K562 (cell line): ENCODE measurements around the gene ARMH1. TPM values are rescaled to one million over a fixed set of nuclear protein-coding genes. Genes with fewer than 3 reads are reported as not detected.
A peak's percentile ranks its signal among the peaks of the same experiment; 100 is the strongest.

Experiments
- NFYB ChIP-seq: IDR thresholded peaks from 2 replicates; pipeline ENCODE4 v1.6.1; 2011; ENCODE audit warnings: mild to moderate bottlenecking, moderate library complexity; ENCODE audit not compliant: insufficient read length; ENCODE audit errors: extremely low read depth
- ZBTB49 ChIP-seq: sonication (generic); formaldehyde crosslinking; IDR thresholded peaks from 2 replicates; pipeline ENCODE4 v1.8.0; 2022; ENCODE audit warnings: missing genetic modification reagents, mild to moderate bottlenecking, borderline replicate concordance
- ZNF583 ChIP-seq: fragments of 250-450 bp; sonication (Bioruptor Pico); IDR thresholded peaks from 2 replicates; pipeline ENCODE4 v1.4.0; 2020
- ZNF695 ChIP-seq: fragments of 450-650 bp; formaldehyde crosslinking; IDR thresholded peaks from 2 replicates; pipeline ENCODE4 v1.4.0; 2020; ENCODE audit warnings: mild to moderate bottlenecking, moderate library complexity
- polyA plus RNA-seq, 8 experiments: library from polyadenylated mRNA; depleted of rRNA in 4 of 8; stranded (reverse) in 5 of 8; unstranded in 3 of 8; fragments of >200 nt; fragmentation: Nextera tagmentation in 2 of 8; fragmentation: Illumina TruSeq in 1 of 8; extraction: Ambion mirVana in 2 of 8; extraction: Trizol in 1 of 8; gene quantifications; 2 replicates each; pipeline versions ENCODE4 v1.2.1 to v1.2.3, GENCODE V29; 2011 to 2014; ENCODE audit warnings: inconsistent platforms in 1 of 8, missing spikeins in 1 of 8
- total RNA-seq, 7 experiments: library from RNA; depleted of rRNA in 6 of 7; stranded (reverse); fragments of >200 nt in 6 of 7; fragmentation: Illumina TruSeq in 2 of 7; extraction: Trizol in 2 of 7; gene quantifications; 2 replicates each; pipeline versions ENCODE4 v1.2.1 to v1.2.3, GENCODE V29; 2011 to 2021; ENCODE audit warnings: low replicate concordance in 1 of 7
- TF ChIP-seq, protein P1 (sequence below): fragments of 450-650 bp; IDR thresholded peaks from 2 replicates; pipeline ENCODE4 v1.6.1; 2016; ENCODE audit warnings: missing biosample characterization, missing genetic modification characterization
- TF ChIP-seq, protein P2 (sequence below), 2 experiments: fragments of 200-800 bp in 1 of 2; sonication (Bioruptor generic) in 1 of 2; sonication (generic) in 1 of 2; formaldehyde crosslinking in 1 of 2; IDR thresholded peaks in 1 of 2; conservative IDR thresholded peaks in 1 of 2; 2 replicates each; pipeline versions ENCODE4 v1.5.0 to v1.6.1; 2016 to 2020; ENCODE audit warnings: missing compliant biosample characterization in 1 of 2, missing genetic modification characterization in 1 of 2, missing genetic modification reagents in 1 of 2
- TF ChIP-seq, protein P3 (sequence below): fragments of 250-450 bp; sonication (Bioruptor Pico); IDR thresholded peaks from 2 replicates; pipeline ENCODE4 v1.4.0; 2020
- TF ChIP-seq, protein P4 (sequence below), 2 experiments: fragments of 450-650 bp; formaldehyde crosslinking in 1 of 2; IDR thresholded peaks; 2 replicates each; pipeline versions ENCODE4 v1.4.0 to v1.6.1; 2014 to 2020; ENCODE audit warnings: mild to moderate bottlenecking in 2 of 2, borderline replicate concordance in 1 of 2, low read depth in 1 of 2
- TF ChIP-seq, protein P5 (sequence below), 2 experiments: IDR thresholded peaks; 2 replicates each; pipeline ENCODE4 v1.6.1; 2011; ENCODE audit warnings: borderline replicate concordance in 1 of 2, control low read depth in 1 of 2, low read depth in 1 of 2, low read length in 1 of 2, mild to moderate bottlenecking in 1 of 2, mixed read lengths in 1 of 2, moderate library complexity in 1 of 2; ENCODE audit not compliant: insufficient read depth in 1 of 2, insufficient read length in 1 of 2, poor library complexity in 1 of 2, severe bottlenecking in 1 of 2; ENCODE audit errors: extremely low read depth in 1 of 2

Gene ARMH1
- total and polyA plus RNA-seq, 9 of the 15 experiments (the other 6 are each of a cell fraction or from before 2014, with no cell fraction given) = 0.41 TPM; not detected in 8

GRCh38 chr1:44714944-44715571 lies 40.5 kb downstream of the ARMH1 start (continued):
- TF ChIP-seq ZNF583 (CRISPR knock-in tag) (no peak), ZBTB49 (CRISPR knock-in tag) (no peak), ZNF695 (CRISPR knock-in tag) (no peak), NFYB (no peak)
- TF ChIP-seq, protein P1, sequence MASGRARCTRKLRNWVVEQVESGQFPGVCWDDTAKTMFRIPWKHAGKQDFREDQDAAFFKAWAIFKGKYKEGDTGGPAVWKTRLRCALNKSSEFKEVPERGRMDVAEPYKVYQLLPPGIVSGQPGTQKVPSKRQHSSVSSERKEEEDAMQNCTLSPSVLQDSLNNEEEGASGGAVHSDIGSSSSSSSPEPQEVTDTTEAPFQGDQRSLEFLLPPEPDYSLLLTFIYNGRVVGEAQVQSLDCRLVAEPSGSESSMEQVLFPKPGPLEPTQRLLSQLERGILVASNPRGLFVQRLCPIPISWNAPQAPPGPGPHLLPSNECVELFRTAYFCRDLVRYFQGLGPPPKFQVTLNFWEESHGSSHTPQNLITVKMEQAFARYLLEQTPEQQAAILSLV (tag) = no peak
- TF ChIP-seq, protein P2, sequence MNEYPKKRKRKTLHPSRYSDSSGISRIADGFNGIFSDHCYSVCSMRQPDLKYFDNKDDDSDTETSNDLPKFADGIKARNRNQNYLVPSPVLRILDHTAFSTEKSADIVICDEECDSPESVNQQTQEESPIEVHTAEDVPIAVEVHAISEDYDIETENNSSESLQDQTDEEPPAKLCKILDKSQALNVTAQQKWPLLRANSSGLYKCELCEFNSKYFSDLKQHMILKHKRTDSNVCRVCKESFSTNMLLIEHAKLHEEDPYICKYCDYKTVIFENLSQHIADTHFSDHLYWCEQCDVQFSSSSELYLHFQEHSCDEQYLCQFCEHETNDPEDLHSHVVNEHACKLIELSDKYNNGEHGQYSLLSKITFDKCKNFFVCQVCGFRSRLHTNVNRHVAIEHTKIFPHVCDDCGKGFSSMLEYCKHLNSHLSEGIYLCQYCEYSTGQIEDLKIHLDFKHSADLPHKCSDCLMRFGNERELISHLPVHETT (CRISPR knock-in tag; conservative IDR thresholded peaks at IDR 0.05 in 1 of 2, IDR thresholded peaks at IDR 0.05 in 1 of 2) = no peak
- TF ChIP-seq, protein P3, sequence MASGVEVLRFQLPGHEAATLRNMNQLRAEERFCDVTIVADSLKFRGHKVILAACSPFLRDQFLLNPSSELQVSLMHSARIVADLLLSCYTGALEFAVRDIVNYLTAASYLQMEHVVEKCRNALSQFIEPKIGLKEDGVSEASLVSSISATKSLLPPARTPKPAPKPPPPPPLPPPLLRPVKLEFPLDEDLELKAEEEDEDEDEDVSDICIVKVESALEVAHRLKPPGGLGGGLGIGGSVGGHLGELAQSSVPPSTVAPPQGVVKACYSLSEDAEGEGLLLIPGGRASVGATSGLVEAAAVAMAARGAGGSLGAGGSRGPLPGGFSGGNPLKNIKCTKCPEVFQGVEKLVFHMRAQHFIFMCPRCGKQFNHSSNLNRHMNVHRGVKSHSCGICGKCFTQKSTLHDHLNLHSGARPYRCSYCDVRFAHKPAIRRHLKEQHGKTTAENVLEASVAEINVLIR (CRISPR knock-in tag) = no peak
- TF ChIP-seq, protein P4, sequence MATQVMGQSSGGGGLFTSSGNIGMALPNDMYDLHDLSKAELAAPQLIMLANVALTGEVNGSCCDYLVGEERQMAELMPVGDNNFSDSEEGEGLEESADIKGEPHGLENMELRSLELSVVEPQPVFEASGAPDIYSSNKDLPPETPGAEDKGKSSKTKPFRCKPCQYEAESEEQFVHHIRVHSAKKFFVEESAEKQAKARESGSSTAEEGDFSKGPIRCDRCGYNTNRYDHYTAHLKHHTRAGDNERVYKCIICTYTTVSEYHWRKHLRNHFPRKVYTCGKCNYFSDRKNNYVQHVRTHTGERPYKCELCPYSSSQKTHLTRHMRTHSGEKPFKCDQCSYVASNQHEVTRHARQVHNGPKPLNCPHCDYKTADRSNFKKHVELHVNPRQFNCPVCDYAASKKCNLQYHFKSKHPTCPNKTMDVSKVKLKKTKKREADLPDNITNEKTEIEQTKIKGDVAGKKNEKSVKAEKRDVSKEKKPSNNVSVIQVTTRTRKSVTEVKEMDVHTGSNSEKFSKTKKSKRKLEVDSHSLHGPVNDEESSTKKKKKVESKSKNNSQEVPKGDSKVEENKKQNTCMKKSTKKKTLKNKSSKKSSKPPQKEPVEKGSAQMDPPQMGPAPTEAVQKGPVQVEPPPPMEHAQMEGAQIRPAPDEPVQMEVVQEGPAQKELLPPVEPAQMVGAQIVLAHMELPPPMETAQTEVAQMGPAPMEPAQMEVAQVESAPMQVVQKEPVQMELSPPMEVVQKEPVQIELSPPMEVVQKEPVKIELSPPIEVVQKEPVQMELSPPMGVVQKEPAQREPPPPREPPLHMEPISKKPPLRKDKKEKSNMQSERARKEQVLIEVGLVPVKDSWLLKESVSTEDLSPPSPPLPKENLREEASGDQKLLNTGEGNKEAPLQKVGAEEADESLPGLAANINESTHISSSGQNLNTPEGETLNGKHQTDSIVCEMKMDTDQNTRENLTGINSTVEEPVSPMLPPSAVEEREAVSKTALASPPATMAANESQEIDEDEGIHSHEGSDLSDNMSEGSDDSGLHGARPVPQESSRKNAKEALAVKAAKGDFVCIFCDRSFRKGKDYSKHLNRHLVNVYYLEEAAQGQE (IDR thresholded peaks at IDR 0.05; ENCODE audit: borderline replicate concordance) = peak; percentile 37; the same call in 1 of the 2 replicates
- TF ChIP-seq, protein P4 (CRISPR knock-in tag; IDR thresholded peaks at IDR 0.05; ENCODE audit: low read depth) = no peak
- TF ChIP-seq, protein P5, sequence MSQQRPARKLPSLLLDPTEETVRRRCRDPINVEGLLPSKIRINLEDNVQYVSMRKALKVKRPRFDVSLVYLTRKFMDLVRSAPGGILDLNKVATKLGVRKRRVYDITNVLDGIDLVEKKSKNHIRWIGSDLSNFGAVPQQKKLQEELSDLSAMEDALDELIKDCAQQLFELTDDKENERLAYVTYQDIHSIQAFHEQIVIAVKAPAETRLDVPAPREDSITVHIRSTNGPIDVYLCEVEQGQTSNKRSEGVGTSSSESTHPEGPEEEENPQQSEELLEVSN (IDR thresholded peaks at IDR 0.05; ENCODE audit: borderline replicate concordance in 1 of 2, extremely low read depth in 1 of 2, insufficient read depth in 1 of 2, insufficient read length in 1 of 2, low read depth in 1 of 2, low read length in 1 of 2, poor library complexity in 1 of 2, severe bottlenecking in 1 of 2) = no peak
